ENCODE data around the gene DDX27. TPM values are rescaled to one million over a fixed set of nuclear protein-coding genes. Genes with fewer than 3 reads are reported as not detected.
A peak's percentile ranks its signal among the peaks of the same experiment; 100 is the strongest.

Gene DDX27
- total and polyA plus RNA-seq, 2 of the 13 experiments (the other 11 are each of a cell fraction or from before 2014, with no cell fraction given) = 42.6 to 72.8 TPM

DNA sequence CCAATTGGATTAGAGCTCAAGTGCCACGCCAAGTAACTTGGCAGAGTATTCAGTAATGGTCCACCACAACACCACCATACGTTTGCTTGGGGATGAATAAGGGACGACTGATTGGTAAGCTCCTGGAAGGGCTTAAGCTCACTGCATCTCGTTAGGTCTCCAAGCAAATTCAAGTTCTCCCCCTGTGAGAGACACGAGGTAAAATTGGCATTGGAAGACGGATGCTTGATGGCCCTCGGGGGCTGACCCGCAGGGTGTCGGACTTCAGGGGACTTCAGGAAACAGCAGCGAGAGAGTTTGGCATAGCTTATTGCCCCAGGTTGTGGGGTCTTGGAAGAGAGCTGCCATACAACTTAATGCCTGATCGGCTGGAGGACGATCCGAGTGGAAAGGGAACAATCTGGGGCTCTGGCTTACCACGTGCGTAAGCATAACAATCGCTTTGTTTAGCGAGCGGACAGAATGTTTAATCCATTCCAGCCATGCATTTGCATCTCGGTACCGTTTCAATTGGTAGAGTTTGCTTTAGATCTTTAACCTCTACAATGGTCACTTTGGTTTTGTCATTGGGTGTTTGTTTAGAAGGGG, 63.5 kb downstream of the DDX27 start (continued):
- TF ChIP-seq, protein P1, sequence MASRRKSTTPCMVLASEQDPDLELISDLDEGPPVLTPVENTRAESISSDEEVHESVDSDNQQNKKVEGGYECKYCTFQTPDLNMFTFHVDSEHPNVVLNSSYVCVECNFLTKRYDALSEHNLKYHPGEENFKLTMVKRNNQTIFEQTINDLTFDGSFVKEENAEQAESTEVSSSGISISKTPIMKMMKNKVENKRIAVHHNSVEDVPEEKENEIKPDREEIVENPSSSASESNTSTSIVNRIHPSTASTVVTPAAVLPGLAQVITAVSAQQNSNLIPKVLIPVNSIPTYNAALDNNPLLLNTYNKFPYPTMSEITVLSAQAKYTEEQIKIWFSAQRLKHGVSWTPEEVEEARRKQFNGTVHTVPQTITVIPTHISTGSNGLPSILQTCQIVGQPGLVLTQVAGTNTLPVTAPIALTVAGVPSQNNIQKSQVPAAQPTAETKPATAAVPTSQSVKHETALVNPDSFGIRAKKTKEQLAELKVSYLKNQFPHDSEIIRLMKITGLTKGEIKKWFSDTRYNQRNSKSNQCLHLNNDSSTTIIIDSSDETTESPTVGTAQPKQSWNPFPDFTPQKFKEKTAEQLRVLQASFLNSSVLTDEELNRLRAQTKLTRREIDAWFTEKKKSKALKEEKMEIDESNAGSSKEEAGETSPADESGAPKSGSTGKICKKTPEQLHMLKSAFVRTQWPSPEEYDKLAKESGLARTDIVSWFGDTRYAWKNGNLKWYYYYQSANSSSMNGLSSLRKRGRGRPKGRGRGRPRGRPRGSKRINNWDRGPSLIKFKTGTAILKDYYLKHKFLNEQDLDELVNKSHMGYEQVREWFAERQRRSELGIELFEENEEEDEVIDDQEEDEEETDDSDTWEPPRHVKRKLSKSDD (CRISPR knock-in tag; IDR thresholded peaks at IDR 0.05; ENCODE audit: low read depth) = no peak
- TF ChIP-seq, protein P2, sequence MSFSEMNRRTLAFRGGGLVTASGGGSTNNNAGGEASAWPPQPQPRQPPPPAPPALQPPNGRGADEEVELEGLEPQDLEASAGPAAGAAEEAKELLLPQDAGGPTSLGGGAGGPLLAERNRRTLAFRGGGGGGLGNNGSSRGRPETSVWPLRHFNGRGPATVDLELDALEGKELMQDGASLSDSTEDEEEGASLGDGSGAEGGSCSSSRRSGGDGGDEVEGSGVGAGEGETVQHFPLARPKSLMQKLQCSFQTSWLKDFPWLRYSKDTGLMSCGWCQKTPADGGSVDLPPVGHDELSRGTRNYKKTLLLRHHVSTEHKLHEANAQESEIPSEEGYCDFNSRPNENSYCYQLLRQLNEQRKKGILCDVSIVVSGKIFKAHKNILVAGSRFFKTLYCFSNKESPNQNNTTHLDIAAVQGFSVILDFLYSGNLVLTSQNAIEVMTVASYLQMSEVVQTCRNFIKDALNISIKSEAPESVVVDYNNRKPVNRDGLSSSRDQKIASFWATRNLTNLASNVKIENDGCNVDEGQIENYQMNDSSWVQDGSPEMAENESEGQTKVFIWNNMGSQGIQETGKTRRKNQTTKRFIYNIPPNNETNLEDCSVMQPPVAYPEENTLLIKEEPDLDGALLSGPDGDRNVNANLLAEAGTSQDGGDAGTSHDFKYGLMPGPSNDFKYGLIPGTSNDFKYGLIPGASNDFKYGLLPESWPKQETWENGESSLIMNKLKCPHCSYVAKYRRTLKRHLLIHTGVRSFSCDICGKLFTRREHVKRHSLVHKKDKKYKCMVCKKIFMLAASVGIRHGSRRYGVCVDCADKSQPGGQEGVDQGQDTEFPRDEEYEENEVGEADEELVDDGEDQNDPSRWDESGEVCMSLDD (CRISPR knock-in tag; IDR thresholded peaks at IDR 0.05; ENCODE audit: borderline replicate concordance) = no peak
- no peak for TF ChIP-seq ZNF230 (CRISPR knock-in tag; IDR thresholded peaks at IDR 0.05)
- TF ChIP-seq U2AF1 (optimal IDR thresholded peaks at IDR 0.05; ENCODE audit: low read depth, low read length) = peak; percentile 63

DNA sequence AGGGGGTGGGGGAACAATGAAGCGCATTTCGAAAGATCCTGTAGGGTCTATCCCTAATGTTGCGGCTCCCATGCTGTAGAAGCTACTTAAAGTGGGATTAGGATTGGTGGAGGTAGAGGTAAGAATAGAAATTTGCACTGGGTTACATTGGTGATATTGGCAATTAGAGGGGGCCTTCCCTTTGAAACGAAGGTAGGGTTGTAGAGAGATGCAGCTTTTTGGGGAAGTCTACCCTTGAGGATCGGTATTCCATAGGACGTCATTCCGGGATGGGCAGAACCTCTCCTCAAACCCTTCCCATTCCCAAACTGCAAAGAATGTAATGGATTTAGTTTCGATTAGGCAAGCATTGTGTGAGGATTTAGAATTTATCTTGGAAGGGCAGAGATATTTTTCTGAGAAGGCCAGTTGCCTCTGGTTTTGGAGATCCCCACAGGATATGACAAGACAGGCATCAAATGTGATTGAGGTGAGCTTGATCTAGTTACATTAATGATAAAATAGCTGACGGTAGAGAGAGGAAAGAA, 64.0 kb downstream of the DDX27 start:
- H4K20me1 ChIP-seq (ENCODE audit: insufficient read depth, low read length) = peaks cover 97% of the 10 kb centered on the region
- peak overlapping the region; percentile 99 for H3K9ac ChIP-seq (ENCODE audit: insufficient read depth, low read depth, low read length)
- H3K27me3 ChIP-seq (ENCODE audit: control insufficient read depth in 1 of 2, insufficient read depth in 2 of 2, low read length in 2 of 2) = peaks cover 0 to 4% of the 10 kb centered on the region in 2 experiments; a peak in 1 of 5 replicates
- peak overlapping the region; percentile 91 to 98 (median 93); a peak in 5 of 6 replicates for H3K4me3 ChIP-seq (replicated peaks in 1 of 3; ENCODE audit: insufficient read depth in 1 of 3, low read depth in 2 of 3, low read length in 3 of 3)
- CTCF ChIA-PET (ENCODE audit: low intra/inter-chr PET ratio, low total read pairs) = no interaction called here
- H2AFZ ChIP-seq (ENCODE audit: low read length) = no peak overlapping the region
- H3K9me3 ChIP-seq (ENCODE audit: low read length) = no peaks in the 10 kb centered on the region
- peak overlapping the region; percentile 91 for H3K27ac ChIP-seq (ENCODE audit: extremely low read length, insufficient read depth, low read length)
- H3K4me2 ChIP-seq (ENCODE audit: low read depth, low read length) = peak overlapping the region; percentile 96
- no TSS peak for BruUV-seq (replicated peaks)
- peaks cover 86% of the 10 kb centered on the region for H3K4me1 ChIP-seq (ENCODE audit: insufficient read depth, low read length)
- in situ Hi-C loops (cut with HindIII; ENCODE audit: extremely low pct_ligation_motif_present, low pct_unique_long_range_greater_than_20kb) = no loop called here
- peaks cover 54 to 86% of the 10 kb centered on the region in 2 experiments for H3K36me3 ChIP-seq (replicated peaks in 1 of 2; ENCODE audit: control insufficient read depth in 1 of 2, insufficient read depth in 2 of 2, low read length in 2 of 2)
- H3K79me2 ChIP-seq (ENCODE audit: insufficient read depth, low read length) = peaks cover 97% of the 10 kb centered on the region
- FAIRE-seq (no peak), ATAC-seq (no peak), DNase-seq (ENCODE audit: low spot score) (no peak)
- intact Hi-C loops (cut with micrococcal nuclease; ENCODE audit: unreplicated experiment) = no loop called here
- POLR2A ChIA-PET = interaction anchor here (0.6 to 6.0 kb wide), 3 partner anchors 8 to 662 kb away, joined by 3 to 46 read pairs (median 8); no protein-coding TSS in a partner anchor
- WGBS (ENCODE audit: low lambda C conversion rate) = 73% methylated on average over 9 of the region's 9 CpGs
- TF ChIP-seq XRCC5 (optimal IDR thresholded peaks at IDR 0.05; ENCODE audit: low read length) (peak; percentile 29), ZNF558 (CRISPR knock-in tag; IDR thresholded peaks at IDR 0.05; ENCODE audit: borderline replicate concordance) (0 out of 2 replicates have a peak, but pooled peaks have one; percentile 60), SRSF9 (IDR thresholded peaks at IDR 0.05; ENCODE audit: borderline replicate concordance, insufficient read depth, low read depth, low read length, poor library complexity, severe bottlenecking) (no peak), RXRA (CRISPR knock-in tag; IDR thresholded peaks at IDR 0.05) (no peak), PPARG (CRISPR knock-in tag; conservative IDR thresholded peaks at IDR 0.05) (0 out of 2 replicates have a peak, but pooled peaks have one; percentile 20), POLR2G (IDR thresholded peaks at IDR 0.05; ENCODE audit: low read depth, low read length) (peak; percentile 64), POLR2AphosphoS5 (IDR thresholded peaks at IDR 0.05; ENCODE audit: low read depth, low read length) (peak; percentile 28), SOX6 (IDR thresholded peaks at IDR 0.05) (no peak), SOX6 (CRISPR knock-in tag; IDR thresholded peaks at IDR 0.05) (0 out of 2 replicates have a peak, but pooled peaks have one; percentile 17), NR2F1 (CRISPR knock-in tag; IDR thresholded peaks at IDR 0.05) (0 out of 4 replicates have a peak, but pooled peaks of 1 of the 2 experiments have one; percentile 9)
- TF ChIP-seq, protein P3, sequence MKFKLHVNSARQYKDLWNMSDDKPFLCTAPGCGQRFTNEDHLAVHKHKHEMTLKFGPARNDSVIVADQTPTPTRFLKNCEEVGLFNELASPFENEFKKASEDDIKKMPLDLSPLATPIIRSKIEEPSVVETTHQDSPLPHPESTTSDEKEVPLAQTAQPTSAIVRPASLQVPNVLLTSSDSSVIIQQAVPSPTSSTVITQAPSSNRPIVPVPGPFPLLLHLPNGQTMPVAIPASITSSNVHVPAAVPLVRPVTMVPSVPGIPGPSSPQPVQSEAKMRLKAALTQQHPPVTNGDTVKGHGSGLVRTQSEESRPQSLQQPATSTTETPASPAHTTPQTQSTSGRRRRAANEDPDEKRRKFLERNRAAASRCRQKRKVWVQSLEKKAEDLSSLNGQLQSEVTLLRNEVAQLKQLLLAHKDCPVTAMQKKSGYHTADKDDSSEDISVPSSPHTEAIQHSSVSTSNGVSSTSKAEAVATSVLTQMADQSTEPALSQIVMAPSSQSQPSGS (CRISPR knock-in tag; IDR thresholded peaks at IDR 0.05) = 0 out of 2 replicates have a peak, but pooled peaks have one; percentile 6
